ENCODE results near the gene CAB39L.

The CAB39L gene

GRCh38 chr13:49315756-49316482 is 127.9 kb downstream of the CAB39L start:
- Histone ChIP-seq H3K4me3 (ENCODE audit: insufficient read depth, low read depth, low read length) (no peak overlapping the region), H3K9me3 (ENCODE audit: control insufficient read depth, low read length) (no peaks in the 10 kb centered on the region), H3K4me1 (ENCODE audit: control insufficient read depth, insufficient read depth, low read length) (peaks cover 4% of the 10 kb centered on the region), H3K27ac (ENCODE audit: insufficient read depth, low read depth, low read length, poor library complexity, severe bottlenecking) (no peak overlapping the region), H3K36me3 (ENCODE audit: control insufficient read depth, insufficient read depth, low read length) (no peaks in the 10 kb centered on the region), H3K27me3 (ENCODE audit: control insufficient read depth, insufficient read depth, low read length, poor library complexity, severe bottlenecking) (no peaks in the 10 kb centered on the region)
- 88 to 99% methylated on average over 4 to 5 of the region's 5 CpGs for WGBS, 2 experiments

- Histone ChIP-seq H3K4me1 (ENCODE audit: control insufficient read depth, insufficient read depth, low read length) (peaks cover 4% of the 10 kb centered on the region), H3K27ac (ENCODE audit: insufficient read depth, low read depth, low read length, poor library complexity, severe bottlenecking) (no peak overlapping the region)
- 92 to 93% methylated on average over 3 of the region's 3 CpGs for WGBS, 2 experiments
Observed at GRCh38 chr13:49315036-49315565, 128.8 kb downstream of the CAB39L start.

GRCh38 chr13:49314344-49314882 is 129.5 kb downstream of the CAB39L start:
- no peak overlapping the region for H3K27ac ChIP-seq (ENCODE audit: insufficient read depth, low read depth, low read length, poor library complexity, severe bottlenecking)
- no peaks in the 10 kb centered on the region for H3K36me3 ChIP-seq (ENCODE audit: control insufficient read depth, insufficient read depth, low read length)
- no peak overlapping the region for H3K4me3 ChIP-seq (ENCODE audit: insufficient read depth, low read depth, low read length)
- peaks cover 4% of the 10 kb centered on the region for H3K4me1 ChIP-seq (ENCODE audit: control insufficient read depth, insufficient read depth, low read length)
- WGBS, 2 experiments, result 94 to 95% methylated on average over 6 of the region's 6 CpGs
- no peaks in the 10 kb centered on the region for H3K9me3 ChIP-seq (ENCODE audit: control insufficient read depth, low read length)
- no peaks in the 10 kb centered on the region for H3K27me3 ChIP-seq (ENCODE audit: control insufficient read depth, insufficient read depth, low read length, poor library complexity, severe bottlenecking)

More at GRCh38 chr13:49315036-49315565, 128.8 kb downstream of the CAB39L start:
- Histone ChIP-seq H3K4me3 (ENCODE audit: insufficient read depth, low read depth, low read length) (no peak overlapping the region), H3K27me3 (ENCODE audit: control insufficient read depth, insufficient read depth, low read length, poor library complexity, severe bottlenecking) (no peaks in the 10 kb centered on the region), H3K36me3 (ENCODE audit: control insufficient read depth, insufficient read depth, low read length) (no peaks in the 10 kb centered on the region), H3K9me3 (ENCODE audit: control insufficient read depth, low read length) (no peaks in the 10 kb centered on the region)

- H3K9me3 ChIP-seq (ENCODE audit: control insufficient read depth, low read length), result no peaks in the 10 kb centered on the region
- H3K4me3 ChIP-seq (ENCODE audit: insufficient read depth, low read depth, low read length), result no peak overlapping the region
- H3K27ac ChIP-seq (ENCODE audit: insufficient read depth, low read depth, low read length, poor library complexity, severe bottlenecking), result no peak overlapping the region
- peaks cover 4% of the 10 kb centered on the region for H3K4me1 ChIP-seq (ENCODE audit: control insufficient read depth, insufficient read depth, low read length)
- 89 to 95% methylated on average over 6 of the region's 6 CpGs for WGBS, 2 experiments
- no peaks in the 10 kb centered on the region for H3K27me3 ChIP-seq (ENCODE audit: control insufficient read depth, insufficient read depth, low read length, poor library complexity, severe bottlenecking)
- no peaks in the 10 kb centered on the region for H3K36me3 ChIP-seq (ENCODE audit: control insufficient read depth, insufficient read depth, low read length)
Observed at GRCh38 chr13:49311816-49312215, 132.0 kb downstream of the CAB39L start.

- Histone ChIP-seq H3K4me1 (ENCODE audit: control insufficient read depth, insufficient read depth, low read length) (peaks cover 10% of the 10 kb centered on the region), H3K4me3 (ENCODE audit: insufficient read depth, low read depth, low read length) (no peak overlapping the region), H3K27me3 (ENCODE audit: control insufficient read depth, insufficient read depth, low read length, poor library complexity, severe bottlenecking) (no peaks in the 10 kb centered on the region), H3K9me3 (ENCODE audit: control insufficient read depth, low read length) (no peaks in the 10 kb centered on the region), H3K27ac (ENCODE audit: insufficient read depth, low read depth, low read length, poor library complexity, severe bottlenecking) (no peak overlapping the region), H3K36me3 (ENCODE audit: control insufficient read depth, insufficient read depth, low read length) (no peaks in the 10 kb centered on the region)
- WGBS, 2 experiments, result 89 to 92% methylated on average over 3 of the region's 3 CpGs
Observed at GRCh38 chr13:49310251-49310650, 133.6 kb downstream of the CAB39L start.

GRCh38 chr13:49308921-49309408 is 134.9 kb downstream of the CAB39L start:
- no peak overlapping the region for H3K4me3 ChIP-seq (ENCODE audit: insufficient read depth, low read depth, low read length)
- peaks cover 10% of the 10 kb centered on the region for H3K4me1 ChIP-seq (ENCODE audit: control insufficient read depth, insufficient read depth, low read length)
- H3K27me3 ChIP-seq (ENCODE audit: control insufficient read depth, insufficient read depth, low read length, poor library complexity, severe bottlenecking), result no peaks in the 10 kb centered on the region
- no peaks in the 10 kb centered on the region for H3K9me3 ChIP-seq (ENCODE audit: control insufficient read depth, low read length)
- 93 to 95% methylated on average over 11 of the region's 11 CpGs for WGBS, 2 experiments
- no peak overlapping the region for H3K27ac ChIP-seq (ENCODE audit: insufficient read depth, low read depth, low read length, poor library complexity, severe bottlenecking)
- no peaks in the 10 kb centered on the region for H3K36me3 ChIP-seq (ENCODE audit: control insufficient read depth, insufficient read depth, low read length)

- WGBS, 2 experiments, result 84 to 86% methylated on average over 7 of the region's 7 CpGs
- Histone ChIP-seq H3K27me3 (ENCODE audit: control insufficient read depth, insufficient read depth, low read length, poor library complexity, severe bottlenecking) (no peaks in the 10 kb centered on the region), H3K4me3 (ENCODE audit: insufficient read depth, low read depth, low read length) (no peak overlapping the region), H3K9me3 (ENCODE audit: control insufficient read depth, low read length) (no peaks in the 10 kb centered on the region), H3K4me1 (ENCODE audit: control insufficient read depth, insufficient read depth, low read length) (peaks cover 6% of the 10 kb centered on the region), H3K36me3 (ENCODE audit: control insufficient read depth, insufficient read depth, low read length) (no peaks in the 10 kb centered on the region), H3K27ac (ENCODE audit: insufficient read depth, low read depth, low read length, poor library complexity, severe bottlenecking) (no peak overlapping the region)
Observed at GRCh38 chr13:49308097-49308875, 135.6 kb downstream of the CAB39L start.

- H3K27ac ChIP-seq (ENCODE audit: insufficient read depth, low read depth, low read length, poor library complexity, severe bottlenecking), result no peak overlapping the region
- H3K4me1 ChIP-seq (ENCODE audit: control insufficient read depth, insufficient read depth, low read length), result peaks cover 6% of the 10 kb centered on the region
- H3K36me3 ChIP-seq (ENCODE audit: control insufficient read depth, insufficient read depth, low read length), result no peaks in the 10 kb centered on the region
- WGBS, 2 experiments, result 95 to 96% methylated on average over 6 of the region's 6 CpGs
- no peaks in the 10 kb centered on the region for H3K9me3 ChIP-seq (ENCODE audit: control insufficient read depth, low read length)
- no peaks in the 10 kb centered on the region for H3K27me3 ChIP-seq (ENCODE audit: control insufficient read depth, insufficient read depth, low read length, poor library complexity, severe bottlenecking)
- no peak overlapping the region for H3K4me3 ChIP-seq (ENCODE audit: insufficient read depth, low read depth, low read length)
Observed at GRCh38 chr13:49307365-49307764, 136.5 kb downstream of the CAB39L start.

- Histone ChIP-seq H3K27me3 (ENCODE audit: control insufficient read depth, insufficient read depth, low read length, poor library complexity, severe bottlenecking) (no peaks in the 10 kb centered on the region), H3K4me1 (ENCODE audit: control insufficient read depth, insufficient read depth, low read length) (peaks cover 10% of the 10 kb centered on the region), H3K4me3 (ENCODE audit: insufficient read depth, low read depth, low read length) (no peak overlapping the region), H3K27ac (ENCODE audit: insufficient read depth, low read depth, low read length, poor library complexity, severe bottlenecking) (no peak overlapping the region), H3K36me3 (ENCODE audit: control insufficient read depth, insufficient read depth, low read length) (no peaks in the 10 kb centered on the region), H3K9me3 (ENCODE audit: control insufficient read depth, low read length) (no peaks in the 10 kb centered on the region)
- 80% methylated on average over 14 to 15 of the region's 15 CpGs for WGBS, 2 experiments
Observed at GRCh38 chr13:49305792-49306425, 138.0 kb downstream of the CAB39L start.
